Measurements from ENCODE around the gene PGBD1. TPM values are rescaled to one million over a fixed set of nuclear protein-coding genes. Genes with fewer than 3 reads are reported as not detected.

Gene PGBD1
- total and polyA plus RNA-seq, 10 of the 15 experiments (the other 5 are each of a cell fraction or from before 2014, with no cell fraction given) = 1.9 to 4.9 (median 3.8) TPM

GRCh38 chr6:28311139-28311823 is 29.9 kb downstream of the PGBD1 start:
- FAIRE-seq (no peak), ATAC-seq (no peak), DNase-seq (ENCODE audit: low read depth, low spot score) (no peak)
- Histone ChIP-seq H3K79me2 (ENCODE audit: control insufficient read depth, insufficient read depth, low read length) (no peaks in the 10 kb centered on the region), H3K9me3 (replicated peaks; ENCODE audit: control insufficient read depth, insufficient read depth, low read length) (no peaks in the 10 kb centered on the region), H3K27me3 (replicated peaks in 1 of 2; ENCODE audit: control insufficient read depth in 2 of 2, insufficient read depth in 2 of 2, low read length in 1 of 2) (no peaks in the 10 kb centered on the region), H3K9ac (ENCODE audit: control insufficient read depth, insufficient read depth, low read length) (no peak overlapping the region), H2AFZ (ENCODE audit: control insufficient read depth, low read depth, low read length) (no peak overlapping the region), H3K4me1 (ENCODE audit: control insufficient read depth, insufficient read depth, low read length) (no peaks in the 10 kb centered on the region; the same call in 1 of the 2 replicates), H3K4me3 (no peak overlapping the region), H3K27ac (ENCODE audit: control insufficient read depth, insufficient read depth) (no peak overlapping the region), H3K36me3 (ENCODE audit: control insufficient read depth in 2 of 2, insufficient read depth in 2 of 2, low read length in 1 of 2) (no peaks in the 10 kb centered on the region), H3K4me2 (ENCODE audit: control insufficient read depth, insufficient read depth) (no peak overlapping the region), H4K20me1 (ENCODE audit: control insufficient read depth, insufficient read depth) (no peaks in the 10 kb centered on the region)
- in situ Hi-C loops (cut with MboI) (no loop called here), intact Hi-C loops (cut with micrococcal nuclease; ENCODE audit: unreplicated experiment) (no loop called here)
- BruUV-seq (replicated peaks) = no TSS peak
- 20% methylated on average over 9 of the region's 9 CpGs for WGBS (ENCODE audit: insufficient coverage, insufficient replicate concordance, low lambda C conversion rate, missing lambda C conversion rate)
- ChIA-PET CTCF (interaction anchor here (1.0 to 1.2 kb wide), 2 partner anchors 11 to 28 kb away, joined by 3 read pairs; no protein-coding TSS in a partner anchor), SMC1A (ENCODE audit: uncharacterized antibody, unreplicated experiment) (interaction anchor here (1.1 to 1.7 kb wide), 3 partner anchors 12 to 74 kb away, joined by 3 to 5 read pairs (median 4); no protein-coding TSS in a partner anchor), POLR2A (no interaction called here), RAD21 (ENCODE audit: unreplicated experiment) (interaction anchor here (1.1 kb wide), 1 partner anchor 45 kb away, joined by 4 read pairs; no protein-coding TSS in a partner anchor)
- TF ChIP-seq NR2C1 (IDR thresholded peaks at IDR 0.05) = no peak
- TF ChIP-seq CBFB (IDR thresholded peaks at IDR 0.05; ENCODE audit: low read depth) = no peak
- TF ChIP-seq KAT2A (conservative IDR thresholded peaks at IDR 0.05; ENCODE audit: control insufficient read depth, low read depth, low read length) = no peak
- TF ChIP-seq HCFC1 (IDR thresholded peaks at IDR 0.05; ENCODE audit: low read length) = no peak
- no peak for TF ChIP-seq TARDBP (IDR thresholded peaks at IDR 0.05; ENCODE audit: borderline replicate concordance)
- TF ChIP-seq ZNF207 (IDR thresholded peaks at IDR 0.05; ENCODE audit: borderline replicate concordance) = no peak
- no peak for TF ChIP-seq TCF7 (IDR thresholded peaks at IDR 0.05; ENCODE audit: borderline replicate concordance)
- TF ChIP-seq MAX (IDR thresholded peaks at IDR 0.05; ENCODE audit: low read depth, low read length) = no peak
- no peak for TF ChIP-seq IRF3 (IDR thresholded peaks at IDR 0.05)
- no peak for TF ChIP-seq SMC3 (IDR thresholded peaks at IDR 0.05; ENCODE audit: borderline replicate concordance, low read length)
